OCI-LY7 (cell line): ENCODE measurements around the gene MRPL9. TPM values are rescaled to one million over a fixed set of nuclear protein-coding genes. Genes with fewer than 3 reads are reported as not detected.
"Not testable (repeated sequence)": the region's sequence is repeated elsewhere in the genome, so short reads cannot be mapped to it uniquely, and the experiment has no call there.

Source experiments
- BruUV-seq: library from RNA; stranded (reverse); fragments of 400-500 nt; replicated peaks from 2 replicates; lab custom pipeline; 2021; lab: Mats Ljungman, UMichigan
- CTCF ChIA-PET: fragments of 300-600 bp; sonication (Branson Sonifier 250); formaldehyde crosslinking; loops from one replicate; lab custom pipeline; 2022; ENCODE audit warnings: antibody characterized with exemption; ENCODE audit not compliant: unreplicated experiment; lab: Charles Lee
- POLR2A ChIA-PET: fragments of 300-600 bp; sonication (Branson Sonifier 250); formaldehyde crosslinking; loops from one replicate; lab custom pipeline; 2022; ENCODE audit warnings: antibody characterized with exemption; lab: Charles Lee
- DNase-seq: peaks from one replicate; pipeline ENCODE4 v3.0.0-alpha.2; 2015; ENCODE audit warnings: low spot score
- H2AFZ ChIP-seq: fragments of 200-600 bp; sonication (generic), shearing (Covaris generic); 2 replicates; pipeline ENCODE4 v1.6.1; 2014; ENCODE audit warnings: mild to moderate bottlenecking, antibody characterized with exemption, low read length, moderate library complexity
- H3K27ac ChIP-seq: fragments of 200-600 bp; sonication (generic); 2 replicates; pipeline ENCODE4 v1.5.1; 2014; ENCODE audit warnings: mixed run types, low read depth, mild to moderate bottlenecking, moderate library complexity, low read length, inconsistent platforms; ENCODE audit not compliant: poor library complexity, severe bottlenecking
- H3K36me3 ChIP-seq: fragments of 200-600 bp; sonication (generic); 2 replicates; pipeline ENCODE4 v1.6.1; 2014; ENCODE audit warnings: mild to moderate bottlenecking, antibody characterized with exemption, low read length, moderate library complexity, mixed read lengths; ENCODE audit not compliant: insufficient read depth
- H3K4me1 ChIP-seq: fragments of 200-600 bp; sonication (generic); 2 replicates; pipeline ENCODE4 v1.5.1; 2014; ENCODE audit warnings: mild to moderate bottlenecking, low read length; ENCODE audit not compliant: insufficient read depth, poor library complexity, severe bottlenecking
- H3K4me2 ChIP-seq: fragments of 200-600 bp; sonication (generic); 2 replicates; pipeline ENCODE4 v1.6.1; 2014; ENCODE audit warnings: mild to moderate bottlenecking, low read length
- H3K4me3 ChIP-seq: fragments of 200-600 bp; sonication (generic); 2 replicates; pipeline ENCODE4 v1.5.1; 2014; ENCODE audit warnings: mild to moderate bottlenecking, low read depth, low read length; ENCODE audit not compliant: poor library complexity, severe bottlenecking
- H3K79me2 ChIP-seq: fragments of 200-600 bp; sonication (generic); 2 replicates; pipeline ENCODE4 v1.6.1; 2016; ENCODE audit warnings: low read depth, mild to moderate bottlenecking, low read length, moderate library complexity, mixed read lengths; ENCODE audit not compliant: insufficient read depth
- H3K9me2 ChIP-seq: fragments of 200-600 bp; sonication (generic); 2 replicates; pipeline ENCODE4 v1.6.1; 2016; ENCODE audit warnings: mild to moderate bottlenecking, low read length, mixed read lengths; ENCODE audit not compliant: insufficient read depth
- H3K9me3 ChIP-seq: fragments of 200-600 bp; sonication (generic); 2 replicates; pipeline ENCODE4 v1.6.1; 2014; ENCODE audit warnings: mild to moderate bottlenecking, mixed run types, low read length, mixed read lengths
- H4K20me1 ChIP-seq: fragments of 200-600 bp; sonication (generic); 2 replicates; pipeline ENCODE4 v1.6.1; 2014; ENCODE audit warnings: mild to moderate bottlenecking, antibody characterized with exemption, low read length, moderate library complexity, mixed read lengths; ENCODE audit not compliant: insufficient read depth
- EZH2phosphoT487 ChIP-seq: fragments of 200-600 bp; sonication (generic); IDR thresholded peaks from 2 replicates; pipeline ENCODE4 v1.6.1; 2018; ENCODE audit warnings: low read depth, borderline replicate concordance, mild to moderate bottlenecking, mixed run types, antibody characterized with exemption, low read length, moderate library complexity, mixed read lengths
- intact Hi-C: fragments of 100-400 bp; cut with micrococcal nuclease; formaldehyde crosslinking; loops from one replicate; pipeline ENCODE4 v1.10.0; 2022; ENCODE audit not compliant: unreplicated experiment
- total RNA-seq, 2 experiments: library from RNA; depleted of rRNA in 1 of 2; stranded (reverse); fragments of >200 nt in 1 of 2; shearing (Covaris generic) in 1 of 2; gene quantifications; 2 replicates each; pipeline ENCODE4 v1.2.3, GENCODE V29; 2014 to 2022
- TF ChIP-seq, protein P1 (sequence below): fragments of 200-600 bp; sonication (generic); conservative IDR thresholded peaks from 2 replicates; pipeline ENCODE4 v1.5.1; 2014; ENCODE audit warnings: mild to moderate bottlenecking, antibody characterized with exemption, low read length, moderate library complexity, mixed read lengths

Gene MRPL9
- total RNA-seq, 2 experiments from 2014 or later, result 98.6 to 107 TPM

GRCh38 chr1:151780736-151781135 is 17.4 kb upstream of the MRPL9 start:
- H3K9me2 ChIP-seq, H3K79me2 ChIP-seq, H3K4me3 ChIP-seq, H2AFZ ChIP-seq, intact Hi-C loops, DNase-seq, H4K20me1 ChIP-seq, H3K36me3 ChIP-seq, H3K27ac ChIP-seq, H3K4me2 ChIP-seq, BruUV-seq, CTCF ChIA-PET, H3K9me3 ChIP-seq: not testable (repeated sequence)
- POLR2A ChIA-PET, result interaction anchor here (0.7 kb wide), 1 partner anchor 41 kb away, joined by 3 read pairs; no protein-coding TSS in a partner anchor
- peaks cover 11% of the 10 kb centered on the region for H3K4me1 ChIP-seq

- BruUV-seq, result no TSS peak
- ChIA-PET POLR2A (interaction anchor here (0.7 kb wide), 1 partner anchor 27 kb away, joined by 3 read pairs; no protein-coding TSS in a partner anchor), CTCF (no interaction called here)
- TF ChIP-seq, protein P1, sequence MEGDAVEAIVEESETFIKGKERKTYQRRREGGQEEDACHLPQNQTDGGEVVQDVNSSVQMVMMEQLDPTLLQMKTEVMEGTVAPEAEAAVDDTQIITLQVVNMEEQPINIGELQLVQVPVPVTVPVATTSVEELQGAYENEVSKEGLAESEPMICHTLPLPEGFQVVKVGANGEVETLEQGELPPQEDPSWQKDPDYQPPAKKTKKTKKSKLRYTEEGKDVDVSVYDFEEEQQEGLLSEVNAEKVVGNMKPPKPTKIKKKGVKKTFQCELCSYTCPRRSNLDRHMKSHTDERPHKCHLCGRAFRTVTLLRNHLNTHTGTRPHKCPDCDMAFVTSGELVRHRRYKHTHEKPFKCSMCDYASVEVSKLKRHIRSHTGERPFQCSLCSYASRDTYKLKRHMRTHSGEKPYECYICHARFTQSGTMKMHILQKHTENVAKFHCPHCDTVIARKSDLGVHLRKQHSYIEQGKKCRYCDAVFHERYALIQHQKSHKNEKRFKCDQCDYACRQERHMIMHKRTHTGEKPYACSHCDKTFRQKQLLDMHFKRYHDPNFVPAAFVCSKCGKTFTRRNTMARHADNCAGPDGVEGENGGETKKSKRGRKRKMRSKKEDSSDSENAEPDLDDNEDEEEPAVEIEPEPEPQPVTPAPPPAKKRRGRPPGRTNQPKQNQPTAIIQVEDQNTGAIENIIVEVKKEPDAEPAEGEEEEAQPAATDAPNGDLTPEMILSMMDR, result no peak
- TF ChIP-seq EZH2phosphoT487, result no peak
- H2AFZ ChIP-seq, result no peak overlapping the region
- no peak overlapping the region for H3K27ac ChIP-seq
- no peaks in the 10 kb centered on the region for H3K9me3 ChIP-seq
- intact Hi-C loops, result no loop called here
- H3K4me3 ChIP-seq, result no peak overlapping the region
- no peaks in the 10 kb centered on the region for H3K9me2 ChIP-seq
- DNase-seq, result peak; percentile 30
- H3K79me2 ChIP-seq, result no peaks in the 10 kb centered on the region
- H3K4me1 ChIP-seq, result peaks cover 11% of the 10 kb centered on the region
- H3K4me2 ChIP-seq, result no peak overlapping the region
- H3K36me3 ChIP-seq, result peaks cover 17% of the 10 kb centered on the region; the same call in 1 of the 2 replicates
- no peaks in the 10 kb centered on the region for H4K20me1 ChIP-seq
Measured at GRCh38 chr1:151779852-151780251, 16.6 kb upstream of the MRPL9 start.

GRCh38 chr1:151777317-151777716 is 14.0 kb upstream of the MRPL9 start:
- Histone ChIP-seq H3K4me3 (no peak overlapping the region), H2AFZ (no peak overlapping the region), H3K27ac (no peak overlapping the region), H3K36me3 (peaks cover 19% of the 10 kb centered on the region; the same call in 1 of the 2 replicates), H3K4me2 (no peak overlapping the region), H3K79me2 (no peaks in the 10 kb centered on the region), H4K20me1 (no peaks in the 10 kb centered on the region), H3K9me3 (no peaks in the 10 kb centered on the region), H3K9me2 (no peaks in the 10 kb centered on the region), H3K4me1 (peaks cover 11% of the 10 kb centered on the region)
- no peak for DNase-seq
- intact Hi-C loops, result no loop called here
- BruUV-seq, result no TSS peak
- CTCF ChIA-PET, result no interaction called here
- POLR2A ChIA-PET, result interaction anchor here (0.6 kb wide), 1 partner anchor 32 kb away, joined by 4 read pairs; no protein-coding TSS in a partner anchor
- no peak for TF ChIP-seq EZH2phosphoT487
- TF ChIP-seq, protein P1, result no peak
